A172 (cell line): ENCODE measurements around the gene UBASH3B. TPM values are rescaled to one million over a fixed set of nuclear protein-coding genes. Genes with fewer than 3 reads are reported as not detected.
A peak's percentile ranks its signal among the peaks of the same experiment; 100 is the strongest.
"Not testable (repeated sequence)": the region's sequence is repeated elsewhere in the genome, so short reads cannot be mapped to it uniquely, and the experiment has no call there.

ENCODE experiments used
- DNase-seq: peaks from one replicate; pipeline ENCODE4 v3.0.0-alpha.2; 2015; ENCODE audit warnings: low spot score
- total RNA-seq: library from RNA; depleted of rRNA; stranded (reverse); fragments of >200 nt; shearing (Covaris generic); gene quantifications from 2 replicates; pipeline ENCODE4 v1.2.3, GENCODE V29; 2014

UBASH3B gene
- total RNA-seq, 1 experiment from 2014 or later, result 6.9 TPM

- no peak for DNase-seq
Observed at GRCh38 chr11:122812638-122813037, 157.1 kb downstream of the UBASH3B start.

GRCh38 chr11:122813176-122813893 is 157.8 kb downstream of the UBASH3B start:
- no peak for DNase-seq

- no peak for DNase-seq
Observed at GRCh38 chr11:122813894-122814270, 158.4 kb downstream of the UBASH3B start.

- no peak for DNase-seq
Observed at GRCh38 chr11:122814401-122814800, 158.9 kb downstream of the UBASH3B start.

GRCh38 chr11:122815900-122816299 is 160.4 kb downstream of the UBASH3B start:
- no peak for DNase-seq

GRCh38 chr11:122816761-122817520 is 161.4 kb downstream of the UBASH3B start:
- DNase-seq, result no peak

GRCh38 chr11:122820158-122820557 is 164.6 kb downstream of the UBASH3B start:
- DNase-seq, result no peak

GRCh38 chr11:122821169-122821568 is 165.6 kb downstream of the UBASH3B start:
- DNase-seq, result no peak

- DNase-seq, result no peak
Observed at GRCh38 chr11:122822241-122822640, 166.7 kb downstream of the UBASH3B start.

- no peak for DNase-seq
Observed at GRCh38 chr11:122823564-122823963, 168.0 kb downstream of the UBASH3B start.

GRCh38 chr11:122829371-122829770 is 173.8 kb downstream of the UBASH3B start:
- not testable (repeated sequence) for DNase-seq

GRCh38 chr11:122832297-122832696 is 176.8 kb downstream of the UBASH3B start:
- DNase-seq, result not testable (repeated sequence)

- no peak for DNase-seq
Observed at GRCh38 chr11:122832721-122833470, 177.4 kb downstream of the UBASH3B start.

GRCh38 chr11:122833846-122834464 is 178.4 kb downstream of the UBASH3B start:
- no peak for DNase-seq

GRCh38 chr11:122836916-122837315 is 181.4 kb downstream of the UBASH3B start:
- DNase-seq, result no peak

- no peak for DNase-seq
Observed at GRCh38 chr11:122837528-122838346, 182.2 kb downstream of the UBASH3B start.

- no peak for DNase-seq
Observed at GRCh38 chr11:122843281-122844141, 188.0 kb downstream of the UBASH3B start.

GRCh38 chr11:122847466-122847865 is 191.9 kb downstream of the UBASH3B start:
- DNase-seq, result no peak

GRCh38 chr11:122848186-122848585 is 192.7 kb downstream of the UBASH3B start:
- DNase-seq, result no peak

GRCh38 chr11:122850076-122850631 is 194.6 kb downstream of the UBASH3B start:
- peak; percentile 25 for DNase-seq
